NCI-H748 (cell line): ENCODE data around the gene SCN5A.

Experiments
- DNase-seq: peaks from one replicate; lab custom pipeline; 2025; ENCODE audit not compliant: unreplicated experiment; lab: John Stamatoyannopoulos, UW

SCN5A gene

GRCh38 chr3:38648024-38648658 lies 1.3 kb downstream of the SCN5A start:
- DNase-seq, result no peak

DNA sequence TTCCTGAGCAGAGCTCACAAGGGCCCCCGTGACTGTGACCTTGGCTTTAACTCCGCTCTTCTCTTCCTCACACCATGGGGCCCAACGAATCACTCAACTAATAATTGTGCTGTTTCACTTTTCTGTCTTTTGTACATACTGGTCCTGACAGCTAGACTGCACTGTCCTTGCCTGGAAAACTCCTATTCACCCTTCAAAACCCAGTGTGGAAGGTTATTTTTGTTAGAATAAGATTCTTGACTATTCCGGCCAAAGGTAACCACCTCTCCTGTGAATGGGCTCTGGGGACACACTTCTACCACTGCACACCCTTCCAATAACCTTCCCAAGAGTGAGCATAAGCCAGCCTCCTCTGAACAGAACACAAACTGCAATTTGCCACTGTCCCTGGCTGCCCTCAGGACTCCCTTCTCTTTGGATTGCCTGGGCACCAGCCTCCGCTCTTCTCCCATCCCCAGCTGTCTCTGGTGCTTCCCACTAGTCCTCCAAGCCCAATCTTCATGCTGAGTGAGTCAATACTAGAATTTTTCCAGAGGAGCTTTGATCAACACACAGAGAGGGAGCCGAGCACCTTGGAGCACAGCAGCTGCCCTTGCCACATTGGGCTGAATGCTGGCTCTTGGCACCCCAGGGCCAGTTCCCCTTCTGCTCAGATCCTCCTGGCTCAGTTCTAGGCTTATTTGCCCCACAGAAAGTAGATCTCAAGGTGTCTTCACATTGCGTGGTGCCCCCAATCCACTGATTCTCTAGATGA lies 2.1 kb downstream of the SCN5A start:
- peak; percentile 1 for DNase-seq

GRCh38 chr3:38646630-38647029 lies 2.9 kb downstream of the SCN5A start:
- peak; percentile 53 for DNase-seq

- DNase-seq, result no peak
Measured at GRCh38 chr3:38646062-38646461, 3.4 kb downstream of the SCN5A start.

- DNase-seq, result no peak
Measured at GRCh38 chr3:38645601-38646000, 3.9 kb downstream of the SCN5A start.

DNA sequence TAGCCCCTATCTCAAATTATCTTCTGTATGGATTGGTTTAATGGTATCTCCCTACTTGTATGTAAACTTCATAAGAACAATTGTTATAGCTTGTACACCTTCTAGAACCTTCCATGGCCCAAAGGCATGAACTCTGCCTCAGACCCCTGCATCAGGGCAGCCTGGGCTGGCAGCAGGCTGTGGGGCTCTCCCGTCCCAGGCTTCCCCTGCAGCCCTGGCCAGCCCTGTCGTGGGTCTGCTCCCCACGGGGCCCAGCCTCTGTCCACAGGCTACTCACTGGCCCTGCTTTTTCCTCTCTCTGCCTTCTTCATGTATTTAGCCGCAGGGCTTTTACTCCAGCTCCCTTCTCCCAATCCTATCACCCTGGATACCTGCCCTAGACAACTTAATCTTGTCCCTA lies 4.4 kb downstream of the SCN5A start:
- DNase-seq, result no peak

- no peak for DNase-seq
Measured at GRCh38 chr3:38644662-38645053, 4.8 kb downstream of the SCN5A start.

DNA sequence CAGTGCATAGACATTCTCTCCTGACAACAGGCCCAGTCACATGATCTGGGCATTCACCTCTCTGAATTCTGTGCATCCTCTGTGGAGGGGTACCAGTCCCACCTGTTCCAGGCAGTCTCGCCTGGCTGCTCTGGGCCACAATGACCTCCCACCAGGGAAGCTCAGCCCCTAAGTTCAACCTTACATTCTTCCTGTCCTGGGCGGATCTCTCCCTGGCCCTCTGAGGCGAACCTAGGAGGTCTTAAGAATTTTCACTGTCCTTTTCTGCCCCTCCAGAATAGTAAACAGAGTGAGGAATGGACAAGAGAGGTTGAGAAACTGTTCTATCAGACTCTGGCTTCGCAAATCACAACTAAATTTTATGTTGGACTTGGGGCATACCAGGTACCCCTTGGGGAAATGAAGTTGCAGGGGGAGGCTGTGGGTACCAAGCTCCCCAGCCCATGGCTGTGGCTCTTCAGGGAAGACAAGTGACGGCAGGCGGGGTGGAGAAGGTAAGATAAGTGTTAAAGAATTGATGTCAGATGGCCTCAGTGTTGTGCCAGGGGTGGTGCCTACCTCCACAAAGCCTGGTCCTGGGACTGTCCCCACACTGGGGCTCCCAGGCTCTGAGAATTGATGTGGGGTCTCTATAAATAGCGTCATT lies 5.3 kb downstream of the SCN5A start:
- no peak for DNase-seq

GRCh38 chr3:38643592-38643991 lies 5.9 kb downstream of the SCN5A start:
- DNase-seq, result no peak

DNA sequence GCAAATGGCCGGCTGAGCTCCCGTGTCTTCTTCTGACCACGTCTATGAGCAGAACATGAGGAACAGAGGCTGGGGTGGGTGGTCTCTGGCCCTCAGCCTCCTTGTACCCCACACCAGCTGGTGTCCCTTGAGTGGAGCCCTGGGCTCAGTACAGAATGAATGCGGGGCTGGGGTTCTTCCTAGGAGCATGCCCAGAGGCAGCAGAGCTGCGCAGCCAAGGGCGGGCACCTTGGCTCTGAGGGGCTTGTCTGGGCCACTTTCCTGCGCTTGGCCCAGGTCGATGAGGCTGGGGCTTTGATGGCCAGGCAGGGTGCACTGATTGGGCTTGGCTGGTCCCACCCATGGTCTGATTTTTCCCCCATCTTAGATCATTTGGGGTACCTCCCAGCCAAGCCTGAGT lies 6.4 kb downstream of the SCN5A start:
- DNase-seq, result no peak

DNA sequence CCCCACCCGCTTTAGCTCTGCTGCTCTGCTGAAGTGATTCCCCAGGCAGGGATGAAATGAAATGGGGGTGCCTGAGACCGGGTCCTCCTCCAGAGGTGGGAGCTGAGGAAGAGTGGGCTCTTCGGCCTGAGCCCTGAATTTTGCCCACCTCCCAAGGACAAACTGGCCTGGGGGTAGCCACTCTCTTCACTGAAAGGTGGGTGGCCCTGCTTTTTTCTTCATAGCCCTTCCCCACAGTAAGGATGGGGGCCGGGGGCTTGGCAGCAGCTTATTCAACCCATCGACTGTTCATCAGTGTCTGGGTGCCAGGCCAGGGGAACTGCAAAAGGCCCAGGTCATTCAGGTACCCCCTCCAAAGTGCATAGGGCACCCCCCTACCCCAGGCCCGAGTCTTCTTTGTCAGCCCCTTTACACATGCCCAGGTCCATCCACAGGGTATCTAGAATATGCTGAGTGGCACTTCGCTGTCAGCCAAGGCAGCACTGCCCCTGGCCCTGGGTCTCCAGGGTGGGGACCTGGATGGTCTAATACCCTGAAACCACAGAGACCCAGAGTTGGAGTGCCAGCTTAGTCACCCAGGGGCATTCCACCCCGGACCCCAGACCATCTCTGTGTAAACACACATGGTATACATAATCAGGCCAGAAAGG lies 7.9 kb downstream of the SCN5A start:
- DNase-seq, result no peak

- DNase-seq, result peak; percentile 1
Measured at GRCh38 chr3:38640661-38641452, 8.6 kb downstream of the SCN5A start.

DNA sequence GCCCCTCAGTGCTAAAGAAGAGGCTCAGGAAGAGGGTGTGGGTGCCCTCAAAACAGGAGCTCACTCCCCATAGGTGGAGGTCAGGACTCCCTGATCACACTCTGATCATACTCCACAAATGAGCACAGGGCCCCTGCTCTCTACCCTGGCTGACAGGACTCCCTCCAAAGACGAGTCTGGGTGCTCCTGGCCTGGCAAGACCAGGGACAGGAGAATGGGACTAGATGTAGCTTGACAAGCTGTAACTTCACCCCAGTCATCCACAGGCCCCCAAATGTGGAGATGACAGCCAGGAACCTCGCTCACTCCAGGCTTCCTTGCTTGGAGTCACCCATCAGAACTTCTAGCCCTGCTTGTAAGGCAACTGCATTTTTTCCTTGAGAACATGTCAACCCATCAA lies 11.1 kb downstream of the SCN5A start:
- no peak for DNase-seq

GRCh38 chr3:38637906-38638305 lies 11.6 kb downstream of the SCN5A start:
- no peak for DNase-seq

GRCh38 chr3:38636881-38637280 lies 12.6 kb downstream of the SCN5A start:
- no peak for DNase-seq

- peak; percentile 49 for DNase-seq
Measured at GRCh38 chr3:38636464-38636863, 13.0 kb downstream of the SCN5A start.

GRCh38 chr3:38634111-38634510 lies 15.4 kb downstream of the SCN5A start:
- DNase-seq, result no peak

DNA sequence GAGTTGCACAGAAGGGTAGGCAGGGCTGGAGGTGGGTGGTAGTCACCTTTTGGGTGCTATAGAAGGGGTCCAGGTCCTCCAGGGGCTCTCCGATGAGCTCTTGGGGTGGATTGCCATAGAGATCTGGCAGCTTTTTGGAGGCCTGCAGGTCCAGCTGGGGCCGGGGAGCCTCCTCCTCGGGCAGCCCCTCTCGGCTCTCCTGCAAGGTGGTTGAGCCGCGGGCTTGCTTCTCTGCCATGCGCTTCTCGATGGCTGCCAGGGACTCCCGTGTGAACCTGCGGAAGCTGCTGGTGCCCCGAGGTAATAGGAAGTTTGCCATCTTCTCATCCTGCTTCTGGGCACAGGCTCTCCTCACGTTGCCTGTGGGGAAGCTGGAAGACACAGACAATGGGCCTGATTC lies 16.5 kb downstream of the SCN5A start:
- DNase-seq, result no peak

GRCh38 chr3:38630606-38631005 lies 18.9 kb downstream of the SCN5A start:
- no peak for DNase-seq

- DNase-seq, result no peak
Measured at GRCh38 chr3:38630070-38630469, 19.4 kb downstream of the SCN5A start.

DNA sequence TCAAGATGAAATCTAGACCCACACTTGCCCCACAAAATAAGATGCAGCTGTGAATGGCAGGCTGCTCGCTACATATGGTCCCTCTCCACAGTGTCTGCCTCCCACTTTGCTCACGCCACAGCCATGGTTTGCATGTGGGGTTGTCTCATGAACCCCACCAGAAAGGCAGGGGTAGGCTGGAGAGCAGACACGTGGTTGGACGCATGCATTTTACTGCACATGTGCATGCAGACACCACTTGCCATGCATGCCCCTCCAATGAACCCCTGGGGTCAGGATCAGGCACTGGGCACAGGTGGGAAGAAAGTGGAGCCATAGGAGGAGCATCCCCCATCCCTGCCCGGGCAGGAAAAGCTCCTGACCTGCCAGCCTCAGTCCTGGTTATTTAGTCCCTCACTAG lies 20.7 kb downstream of the SCN5A start:
- DNase-seq, result no peak
